ENCODE measurements around the gene GNAL.

GNAL gene

GRCh38 chr18:11792632-11793031 lies 103.6 kb downstream of the GNAL start:
- Histone ChIP-seq H3K14ac (ENCODE audit: low read length) (no peak overlapping the region), H3K36me3 (replicated peaks in 1 of 2; ENCODE audit: control insufficient read depth in 2 of 2, insufficient read depth in 2 of 2, low read length in 2 of 2) (no peaks in the 10 kb centered on the region), H2BK120ac (ENCODE audit: low read depth, low read length) (no peak overlapping the region), H4K91ac (ENCODE audit: low read depth, low read length, poor library complexity) (no peak overlapping the region), H3K9me3 (replicated peaks in 1 of 2; ENCODE audit: control insufficient read depth in 2 of 2, insufficient read depth in 1 of 2, low read depth in 1 of 2, low read length in 2 of 2) (no peaks in the 10 kb centered on the region), H2BK15ac (ENCODE audit: low read length) (no peak overlapping the region), H3K27ac (replicated peaks; ENCODE audit: low read length) (no peak overlapping the region), H3K79me1 (ENCODE audit: low read depth, low read length) (no peaks in the 10 kb centered on the region), H2BK12ac (ENCODE audit: low read length) (no peak overlapping the region), H3K23ac (ENCODE audit: low read depth, low read length, poor library complexity) (no peak overlapping the region), H3K18ac (ENCODE audit: low read length) (no peak overlapping the region), H3K27me3 (ENCODE audit: control insufficient read depth in 3 of 3, insufficient read depth in 3 of 3, low read depth in 1 of 3, low read length in 3 of 3) (no peaks in the 10 kb centered on the region), H2AFZ (ENCODE audit: low read length) (no peak overlapping the region), H2AK5ac (ENCODE audit: low read depth, low read length) (no peak overlapping the region), H3K4me1 (ENCODE audit: control insufficient read depth in 2 of 2, insufficient read depth in 1 of 2, low read depth in 1 of 2, low read length in 2 of 2) (peaks cover 13% of the 10 kb centered on the region in 2 donors), H3K9ac (ENCODE audit: low read depth, low read length, poor library complexity) (no peak overlapping the region), H3K4me3 (ENCODE audit: low read length in 2 of 2) (no peak overlapping the region), H4K8ac (ENCODE audit: low read depth, low read length) (no peak overlapping the region), H2BK5ac (ENCODE audit: low read length) (no peak overlapping the region), H3K4me2 (ENCODE audit: insufficient read depth, low read length, poor library complexity, severe bottlenecking) (no peak overlapping the region), H3K4ac (ENCODE audit: low read length) (no peak overlapping the region)
- DNase-seq (ENCODE audit: low spot score), result no peak

GRCh38 chr18:11794195-11794594 lies 105.1 kb downstream of the GNAL start:
- Histone ChIP-seq H3K79me1 (ENCODE audit: low read depth, low read length) (no peaks in the 10 kb centered on the region), H2AK5ac (ENCODE audit: low read depth, low read length) (no peak overlapping the region), H3K27ac (replicated peaks; ENCODE audit: low read length) (no peak overlapping the region), H2BK120ac (ENCODE audit: low read depth, low read length) (no peak overlapping the region), H3K4me2 (ENCODE audit: insufficient read depth, low read length, poor library complexity, severe bottlenecking) (no peak overlapping the region), H4K8ac (ENCODE audit: low read depth, low read length) (no peak overlapping the region), H3K14ac (ENCODE audit: low read length) (no peak overlapping the region), H3K4ac (ENCODE audit: low read length) (no peak overlapping the region), H3K9ac (ENCODE audit: low read depth, low read length, poor library complexity) (no peak overlapping the region), H3K27me3 (ENCODE audit: control insufficient read depth in 3 of 3, insufficient read depth in 3 of 3, low read depth in 1 of 3, low read length in 3 of 3) (no peaks in the 10 kb centered on the region), H2BK15ac (ENCODE audit: low read length) (no peak overlapping the region), H2BK12ac (ENCODE audit: low read length) (no peak overlapping the region), H3K4me1 (ENCODE audit: control insufficient read depth in 2 of 2, insufficient read depth in 1 of 2, low read depth in 1 of 2, low read length in 2 of 2) (peaks cover 7 to 9% of the 10 kb centered on the region in 2 donors), H3K23ac (ENCODE audit: low read depth, low read length, poor library complexity) (no peak overlapping the region), H4K91ac (ENCODE audit: low read depth, low read length, poor library complexity) (no peak overlapping the region), H3K4me3 (ENCODE audit: low read length in 2 of 2) (no peak overlapping the region), H3K18ac (ENCODE audit: low read length) (no peak overlapping the region), H3K9me3 (replicated peaks in 1 of 2; ENCODE audit: control insufficient read depth in 2 of 2, insufficient read depth in 1 of 2, low read depth in 1 of 2, low read length in 2 of 2) (no peaks in the 10 kb centered on the region), H3K36me3 (replicated peaks in 1 of 2; ENCODE audit: control insufficient read depth in 2 of 2, insufficient read depth in 2 of 2, low read length in 2 of 2) (no peaks in the 10 kb centered on the region), H2AFZ (ENCODE audit: low read length) (no peak overlapping the region), H2BK5ac (ENCODE audit: low read length) (no peak overlapping the region)
- WGBS, 2 donors (ENCODE audit: extremely low coverage in 2 of 2, insufficient read length in 2 of 2, insufficient replicate concordance in 1 of 2), result no CpG with 5 or more reads among the region's 3 CpGs
- no peak for DNase-seq (ENCODE audit: low spot score)

- H3K23ac ChIP-seq (ENCODE audit: low read depth, low read length, poor library complexity), result no peak overlapping the region
- no CpG with 5 or more reads among the region's 6 CpGs for WGBS, 2 donors (ENCODE audit: extremely low coverage in 2 of 2, insufficient read length in 2 of 2, insufficient replicate concordance in 1 of 2)
- H3K14ac ChIP-seq (ENCODE audit: low read length), result no peak overlapping the region
- H2BK120ac ChIP-seq (ENCODE audit: low read depth, low read length), result no peak overlapping the region
- H3K4me2 ChIP-seq (ENCODE audit: insufficient read depth, low read length, poor library complexity, severe bottlenecking), result no peak overlapping the region
- no peaks in the 10 kb centered on the region for H3K27me3 ChIP-seq (ENCODE audit: control insufficient read depth in 3 of 3, insufficient read depth in 3 of 3, low read depth in 1 of 3, low read length in 3 of 3)
- H2BK12ac ChIP-seq (ENCODE audit: low read length), result no peak overlapping the region
- peak overlapping the region; percentile 58 for H2AK5ac ChIP-seq (ENCODE audit: low read depth, low read length)
- H3K9ac ChIP-seq (ENCODE audit: low read depth, low read length, poor library complexity), result no peak overlapping the region
- H4K91ac ChIP-seq (ENCODE audit: low read depth, low read length, poor library complexity), result no peak overlapping the region
- peaks cover 1 to 11% of the 10 kb centered on the region in 2 donors for H3K4me1 ChIP-seq (ENCODE audit: control insufficient read depth in 2 of 2, insufficient read depth in 1 of 2, low read depth in 1 of 2, low read length in 2 of 2)
- H3K9me3 ChIP-seq (replicated peaks in 1 of 2; ENCODE audit: control insufficient read depth in 2 of 2, insufficient read depth in 1 of 2, low read depth in 1 of 2, low read length in 2 of 2), result no peaks in the 10 kb centered on the region
- no peak overlapping the region for H3K18ac ChIP-seq (ENCODE audit: low read length)
- H3K79me1 ChIP-seq (ENCODE audit: low read depth, low read length), result no peaks in the 10 kb centered on the region
- no peak overlapping the region for H3K4me3 ChIP-seq (ENCODE audit: low read length in 2 of 2)
- H3K27ac ChIP-seq (replicated peaks; ENCODE audit: low read length), result no peak overlapping the region
- H4K8ac ChIP-seq (ENCODE audit: low read depth, low read length), result no peak overlapping the region
- no peaks in the 10 kb centered on the region for H3K36me3 ChIP-seq (replicated peaks in 1 of 2; ENCODE audit: control insufficient read depth in 2 of 2, insufficient read depth in 2 of 2, low read length in 2 of 2)
- no peak overlapping the region for H3K4ac ChIP-seq (ENCODE audit: low read length)
- H2AFZ ChIP-seq (ENCODE audit: low read length), result no peak overlapping the region
- DNase-seq (ENCODE audit: low spot score), result no peak
- no peak overlapping the region for H2BK15ac ChIP-seq (ENCODE audit: low read length)
- H2BK5ac ChIP-seq (ENCODE audit: low read length), result no peak overlapping the region
Observed at GRCh38 chr18:11795916-11796315, 106.9 kb downstream of the GNAL start.

GRCh38 chr18:11798271-11798670 lies 109.2 kb downstream of the GNAL start:
- Histone ChIP-seq H3K79me1 (ENCODE audit: low read depth, low read length) (no peaks in the 10 kb centered on the region), H2AK5ac (ENCODE audit: low read depth, low read length) (no peak overlapping the region), H3K4me1 (ENCODE audit: control insufficient read depth in 2 of 2, insufficient read depth in 1 of 2, low read depth in 1 of 2, low read length in 2 of 2) (peaks cover 1 to 12% of the 10 kb centered on the region in 2 donors), H2BK12ac (ENCODE audit: low read length) (no peak overlapping the region), H3K9ac (ENCODE audit: low read depth, low read length, poor library complexity) (no peak overlapping the region), H3K27me3 (ENCODE audit: control insufficient read depth in 3 of 3, insufficient read depth in 3 of 3, low read depth in 1 of 3, low read length in 3 of 3) (no peaks in the 10 kb centered on the region), H2BK5ac (ENCODE audit: low read length) (no peak overlapping the region), H4K8ac (ENCODE audit: low read depth, low read length) (no peak overlapping the region), H3K18ac (ENCODE audit: low read length) (no peak overlapping the region), H3K27ac (replicated peaks; ENCODE audit: low read length) (no peak overlapping the region), H3K23ac (ENCODE audit: low read depth, low read length, poor library complexity) (no peak overlapping the region), H2BK15ac (ENCODE audit: low read length) (no peak overlapping the region), H3K9me3 (replicated peaks in 1 of 2; ENCODE audit: control insufficient read depth in 2 of 2, insufficient read depth in 1 of 2, low read depth in 1 of 2, low read length in 2 of 2) (no peaks in the 10 kb centered on the region), H2AFZ (ENCODE audit: low read length) (no peak overlapping the region), H3K4me3 (ENCODE audit: low read length in 2 of 2) (no peak overlapping the region), H3K36me3 (replicated peaks in 1 of 2; ENCODE audit: control insufficient read depth in 2 of 2, insufficient read depth in 2 of 2, low read length in 2 of 2) (no peaks in the 10 kb centered on the region), H4K91ac (ENCODE audit: low read depth, low read length, poor library complexity) (no peak overlapping the region), H2BK120ac (ENCODE audit: low read depth, low read length) (no peak overlapping the region), H3K4me2 (ENCODE audit: insufficient read depth, low read length, poor library complexity, severe bottlenecking) (no peak overlapping the region), H3K14ac (ENCODE audit: low read length) (no peak overlapping the region), H3K4ac (ENCODE audit: low read length) (no peak overlapping the region)
- DNase-seq (ENCODE audit: low spot score), result no peak
- no CpG with 5 or more reads among the region's 1 CpG for WGBS, 2 donors (ENCODE audit: extremely low coverage in 2 of 2, insufficient read length in 2 of 2, insufficient replicate concordance in 1 of 2)

Measured in neuronal stem cell (in vitro differentiated cells).